T follicular helper cell (primary cell): Measurements from ENCODE around the gene MXD3.
"Not testable (repeated sequence)": the region's sequence is repeated elsewhere in the genome, so short reads cannot be mapped to it uniquely, and the experiment has no call there.

ENCODE experiments used
- DNase-seq: peaks from one replicate; pipeline ENCODE4 v3.0.0-alpha.2; 2020; ENCODE audit warnings: low read depth
- total RNA-seq, 2 experiments: gene quantifications; one replicate each; lab custom pipeline; 2026; lab: John Stamatoyannopoulos, UW

MXD3 gene, protein sequence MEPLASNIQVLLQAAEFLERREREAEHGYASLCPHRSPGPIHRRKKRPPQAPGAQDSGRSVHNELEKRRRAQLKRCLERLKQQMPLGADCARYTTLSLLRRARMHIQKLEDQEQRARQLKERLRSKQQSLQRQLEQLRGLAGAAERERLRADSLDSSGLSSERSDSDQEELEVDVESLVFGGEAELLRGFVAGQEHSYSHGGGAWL
- 2.6 to 11.8 reads per million in 2 experiments for total RNA-seq

- DNase-seq: peak; percentile 92
These were observed at the start of gene MXD3 for GRCh38 chr5:177311723-177312648. MXD3 (minus strand) TSS chr5:177311898; CDS start chr5:177311830, 68 bp downstream.

- DNase-seq: not testable (repeated sequence)
These were observed 49.0 kb upstream of the MXD3 start for GRCh38 chr5:177360740-177361139.

- DNase-seq: no peak
These were observed 48.2 kb upstream of the MXD3 start for GRCh38 chr5:177359860-177360259.

GRCh38 chr5:177359451-177359851 lies 47.8 kb upstream of the MXD3 start:
- DNase-seq: no peak

DNA sequence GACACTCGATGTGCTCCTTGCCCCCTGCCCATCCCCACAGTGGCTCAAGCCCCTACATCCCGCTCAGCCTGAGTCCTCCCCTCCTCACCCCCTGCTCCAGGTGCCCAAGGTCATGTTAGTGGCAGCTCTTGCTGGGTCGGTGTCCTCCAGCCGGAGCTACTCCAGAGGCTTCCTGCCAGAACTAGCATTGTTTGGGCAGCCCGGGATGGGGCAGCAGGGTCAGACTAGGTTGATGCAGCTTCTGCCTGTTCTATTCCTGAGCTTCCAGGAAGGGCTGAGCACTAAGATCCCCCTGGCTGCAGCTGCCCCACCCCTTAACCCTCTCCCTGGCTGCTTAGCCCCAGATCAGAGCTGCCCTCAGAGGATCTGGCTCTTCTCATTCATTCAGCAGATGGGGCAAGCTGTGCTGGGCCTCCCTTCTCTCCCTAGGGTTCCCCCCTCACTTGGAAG lies 46.7 kb upstream of the MXD3 start:
- no peak for DNase-seq

GRCh38 chr5:177357459-177358351 lies 46.0 kb upstream of the MXD3 start, which contains the start of gene RGS14:
RGS14 (plus strand) TSS chr5:177357924; CDS start chr5:177358025, 101 bp downstream.
- DNase-seq: peak; percentile 59

DNA sequence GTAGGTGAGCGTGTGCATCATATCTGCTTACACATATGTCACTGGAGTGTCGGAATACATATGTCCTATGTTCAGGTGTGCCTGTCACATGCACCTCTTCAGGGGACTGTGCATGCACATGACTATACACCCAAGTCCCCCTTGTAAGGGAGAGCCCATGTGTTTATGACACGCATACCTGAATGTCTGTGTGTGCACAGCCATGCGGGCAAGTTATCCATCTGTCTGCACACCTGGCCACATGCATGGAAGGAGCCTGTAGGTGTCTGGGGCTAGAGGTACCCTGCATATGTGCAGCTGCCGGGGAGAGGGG lies 45.4 kb upstream of the MXD3 start:
- no peak for DNase-seq

DNA sequence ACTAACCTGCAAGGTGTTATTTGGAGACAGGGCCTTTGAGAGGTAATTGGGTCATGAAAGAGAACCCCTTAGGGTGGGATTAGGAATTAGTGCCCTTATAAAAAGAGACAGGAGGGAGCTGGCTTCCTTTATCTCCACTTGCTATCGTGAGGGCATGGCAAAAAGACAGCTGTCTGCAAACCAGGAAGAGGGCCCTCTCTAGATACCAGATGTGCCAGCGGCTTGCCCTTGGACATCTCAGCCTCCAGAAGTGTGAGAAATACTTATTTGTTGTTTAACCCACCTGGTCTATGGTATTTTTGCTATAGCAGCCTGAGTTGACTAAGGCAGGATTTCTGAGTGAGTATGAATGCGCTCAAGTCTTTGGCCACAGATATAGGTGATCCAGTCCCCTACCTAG lies 45.0 kb upstream of the MXD3 start:
- no peak for DNase-seq

DNA sequence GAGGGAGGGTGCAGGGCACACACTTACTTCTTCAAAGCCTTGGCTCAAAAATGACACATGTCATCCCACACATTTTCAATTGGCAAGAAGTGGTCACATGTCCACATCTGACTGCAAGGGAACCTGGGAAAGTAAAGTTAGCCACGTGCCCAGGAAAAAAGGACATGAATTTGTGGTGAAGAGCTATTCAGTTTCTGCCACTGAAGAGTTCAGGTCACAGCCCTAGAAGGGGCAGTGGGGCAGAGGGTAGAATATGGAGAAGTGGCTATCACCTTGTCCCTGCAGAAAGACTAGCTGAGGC lies 44.1 kb upstream of the MXD3 start:
- no peak for DNase-seq

- DNase-seq: no peak
These were observed 43.6 kb upstream of the MXD3 start for GRCh38 chr5:177355162-177355867.

GRCh38 chr5:177354711-177355110 lies 43.0 kb upstream of the MXD3 start:
- no peak for DNase-seq

DNA sequence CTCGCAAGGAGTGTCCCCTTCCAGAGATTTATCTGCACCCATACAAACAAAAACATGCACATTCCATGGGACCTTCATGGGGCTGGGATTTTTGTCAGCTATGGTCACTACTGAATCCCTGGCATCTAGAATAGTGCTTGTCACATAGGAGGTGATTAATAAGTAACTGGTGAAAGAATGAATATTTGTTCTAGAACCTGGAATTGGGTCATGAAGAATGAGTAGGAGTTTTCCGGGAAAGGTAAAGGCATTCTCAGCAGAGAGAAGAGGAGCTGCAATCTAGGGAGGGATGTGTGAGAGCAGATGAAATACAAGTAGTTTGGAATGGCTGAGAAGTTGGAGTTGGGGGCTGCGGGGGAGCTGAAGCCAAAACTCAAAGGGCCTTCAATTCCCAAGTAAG lies 42.6 kb upstream of the MXD3 start:
- DNase-seq: no peak

DNA sequence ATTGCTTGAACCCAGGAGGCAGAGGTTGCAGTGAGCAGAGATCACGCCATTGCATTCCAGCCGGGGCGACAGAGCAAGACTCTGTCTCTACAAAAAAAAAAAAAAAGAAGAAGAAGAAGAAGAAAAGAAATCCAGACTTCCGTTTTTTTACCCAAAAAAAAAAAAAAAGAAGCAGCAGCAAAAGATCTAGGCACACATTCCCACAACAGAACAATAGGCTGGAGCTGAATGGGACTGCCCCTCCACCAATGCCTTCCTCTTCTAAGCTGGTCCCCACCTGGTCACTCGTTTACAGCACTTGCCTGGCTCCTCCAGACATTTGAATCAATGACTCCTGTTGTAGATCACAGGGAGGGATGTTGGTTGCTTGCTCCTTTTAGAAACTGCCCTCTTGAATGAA lies 41.4 kb upstream of the MXD3 start:
- DNase-seq: no peak

DNA sequence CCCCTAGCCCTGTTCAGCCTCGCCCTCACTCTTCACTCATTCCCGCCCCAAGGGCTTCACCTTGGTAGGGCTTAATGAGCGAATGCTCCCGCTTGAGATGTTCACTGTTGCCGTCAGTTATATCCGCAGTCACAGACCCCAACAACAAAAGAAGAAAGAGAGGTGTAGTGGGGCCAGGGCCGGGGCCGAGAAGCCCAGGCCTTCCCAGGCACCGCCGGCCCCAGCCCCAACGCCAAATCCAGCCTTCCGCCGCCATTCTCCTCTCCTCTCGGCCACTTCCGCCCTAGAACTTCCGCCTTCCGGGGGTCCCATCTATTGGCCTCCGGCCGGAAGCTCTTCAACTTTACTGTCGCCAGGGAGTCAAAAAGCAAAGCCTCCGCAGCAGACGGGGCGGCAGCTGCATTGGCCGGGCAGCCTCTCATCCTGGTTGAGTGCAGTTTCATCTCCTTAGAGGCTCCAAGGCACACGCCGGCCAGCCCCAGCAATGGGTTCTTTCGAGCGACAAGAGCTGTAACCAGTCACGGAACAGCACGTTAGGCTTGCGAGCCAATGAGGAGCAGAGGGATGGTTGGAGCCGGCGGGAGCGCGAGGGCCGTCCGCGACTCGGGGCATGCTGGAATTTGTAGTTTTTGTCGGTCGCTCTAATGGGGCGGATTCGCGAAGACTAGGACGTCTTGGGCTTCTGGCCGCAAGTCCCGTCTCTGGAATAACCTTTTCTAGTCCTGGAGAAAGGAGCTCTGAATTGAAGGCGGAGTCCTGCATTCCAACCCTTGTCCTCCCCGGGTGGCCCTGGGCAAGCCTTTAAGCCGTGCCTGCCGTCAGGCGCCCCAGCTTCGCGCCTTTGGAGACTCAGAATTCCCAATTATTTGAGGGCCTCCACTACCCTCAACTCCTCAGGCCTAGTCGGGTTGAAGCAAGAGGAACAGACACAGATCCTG lies 40.0 kb upstream of the MXD3 start, which contains the start of gene LMAN2:
TSS of gene LMAN2 (minus strand) at position 277 of the 938 bp plus-strand sequence. CDS start at position 256, 21 bp downstream.
- peak; percentile 88 for DNase-seq

GRCh38 chr5:177350776-177351391 lies 39.2 kb upstream of the MXD3 start:
- DNase-seq: no peak

- no peak for DNase-seq
These were observed 38.1 kb upstream of the MXD3 start for GRCh38 chr5:177349762-177350161.

DNA sequence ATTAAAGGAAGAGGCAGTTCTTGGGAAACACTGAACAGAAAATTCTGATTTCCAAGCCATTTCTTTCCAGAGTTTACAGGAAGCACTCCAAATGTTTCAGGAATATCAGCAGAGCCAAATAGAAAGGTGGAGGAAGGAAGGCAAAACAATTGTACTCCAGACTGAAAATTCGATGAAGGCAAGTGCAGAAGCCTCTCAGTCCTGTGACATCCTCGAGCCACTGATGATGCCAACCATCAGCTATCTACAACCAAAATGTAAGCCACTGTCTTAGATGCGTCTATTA lies 37.6 kb upstream of the MXD3 start:
- DNase-seq: no peak

GRCh38 chr5:177347699-177348098 lies 36.0 kb upstream of the MXD3 start:
- DNase-seq: no peak

DNA sequence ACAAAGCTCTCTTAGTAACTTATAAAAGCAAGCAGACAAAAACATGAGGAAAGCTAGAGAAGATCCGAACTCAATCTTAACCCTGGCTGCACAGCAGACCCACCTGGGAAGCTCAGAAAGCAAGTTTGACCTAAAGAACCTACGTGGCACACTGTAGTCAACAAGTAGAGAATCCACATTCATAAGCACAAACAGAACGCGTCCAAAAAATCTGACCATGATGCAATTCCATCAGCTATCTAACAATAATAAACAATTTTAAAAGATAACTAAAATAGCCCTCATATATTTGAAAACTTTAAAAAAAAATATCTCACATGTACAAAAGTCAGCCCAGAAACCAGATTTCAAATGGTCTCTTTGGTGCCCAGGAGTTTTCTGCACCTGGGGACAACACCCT lies 35.1 kb upstream of the MXD3 start:
- DNase-seq: no peak

DNA sequence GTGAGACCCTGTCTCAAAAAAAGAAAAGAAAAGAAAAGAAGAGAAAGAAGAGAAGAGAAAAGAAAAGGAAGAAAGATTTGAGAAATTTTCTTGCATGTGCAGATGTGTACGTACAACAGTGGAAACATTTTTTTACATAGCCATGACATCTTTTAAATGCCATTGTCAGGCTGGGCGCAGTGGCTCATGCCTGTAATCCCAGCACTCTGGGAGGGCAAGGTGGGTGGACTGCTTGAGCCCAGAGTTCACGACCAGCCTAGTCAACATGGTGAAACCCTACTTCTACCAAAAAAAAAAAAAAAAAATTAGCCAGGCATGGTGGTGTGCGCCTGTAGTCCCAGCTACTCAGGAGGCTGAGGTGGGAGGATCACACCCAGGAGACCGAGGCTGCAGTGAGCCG lies 33.2 kb upstream of the MXD3 start:
- no peak for DNase-seq
